ENCODE results near the gene AGRN. TPM values are rescaled to one million over a fixed set of nuclear protein-coding genes. Genes with fewer than 3 reads are reported as not detected.

Gene AGRN
- total RNA-seq = 109 TPM

DNA sequence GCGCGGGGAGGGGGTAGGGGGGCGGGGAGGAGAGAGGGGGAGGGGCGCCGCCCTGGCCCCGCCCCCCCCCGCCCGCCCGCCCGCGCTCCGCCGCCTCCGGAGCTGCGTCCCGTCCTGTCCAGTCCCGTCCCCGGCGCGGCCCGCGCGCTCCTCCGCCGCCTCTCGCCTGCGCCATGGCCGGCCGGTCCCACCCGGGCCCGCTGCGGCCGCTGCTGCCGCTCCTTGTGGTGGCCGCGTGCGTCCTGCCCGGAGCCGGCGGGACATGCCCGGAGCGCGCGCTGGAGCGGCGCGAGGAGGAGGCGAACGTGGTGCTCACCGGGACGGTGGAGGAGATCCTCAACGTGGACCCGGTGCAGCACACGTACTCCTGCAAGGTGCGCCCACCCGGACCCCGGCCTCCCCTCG is at the start of gene AGRN:
Gene AGRN (plus strand): TSS at position 121 of the 405 bp plus-strand sequence. CDS start 53 bp downstream, at position 174.
- no peak for DNase-seq (ENCODE audit: low spot score in 2 of 2)
- Histone ChIP-seq H3K27me3 (no peaks in the 10 kb centered on the region), H3K27ac (peak within 1 kb of the TSS; percentile 87 to 93), H3K36me3 (no peaks in the 10 kb centered on the region), H3K4me1 (peaks cover 9 to 10% of the 10 kb centered on the region in 2 donors), H3K9me3 (no peaks in the 10 kb centered on the region), H3K4me3 (peak within 1 kb of the TSS; percentile 93 to 95)
- TF ChIP-seq CTCF (IDR thresholded peaks at IDR 0.05) = no peak
- intact Hi-C loops (cut with DNase I) = loop anchor here (1.0 kb wide), 5 partner anchors 20 to 115 kb away; partner anchors contain the start of genes C1orf159, HES4 and NOC2L

GRCh38 chr1:970242-970972 is 49.5 kb upstream of the AGRN start:
- no peak overlapping the region for H3K4me3 ChIP-seq
- TF ChIP-seq CTCF (IDR thresholded peaks at IDR 0.05) = no peak
- H3K27ac ChIP-seq = no peak overlapping the region
- H3K9me3 ChIP-seq = no peaks in the 10 kb centered on the region
- peaks cover 26% of the 10 kb centered on the region for H3K27me3 ChIP-seq
- no peaks in the 10 kb centered on the region for H3K36me3 ChIP-seq
- peaks cover 4 to 8% of the 10 kb centered on the region in 2 donors for H3K4me1 ChIP-seq
- intact Hi-C loops (cut with DNase I) = no loop called here
- no peak for DNase-seq (ENCODE audit: low spot score in 2 of 2)

DNA sequence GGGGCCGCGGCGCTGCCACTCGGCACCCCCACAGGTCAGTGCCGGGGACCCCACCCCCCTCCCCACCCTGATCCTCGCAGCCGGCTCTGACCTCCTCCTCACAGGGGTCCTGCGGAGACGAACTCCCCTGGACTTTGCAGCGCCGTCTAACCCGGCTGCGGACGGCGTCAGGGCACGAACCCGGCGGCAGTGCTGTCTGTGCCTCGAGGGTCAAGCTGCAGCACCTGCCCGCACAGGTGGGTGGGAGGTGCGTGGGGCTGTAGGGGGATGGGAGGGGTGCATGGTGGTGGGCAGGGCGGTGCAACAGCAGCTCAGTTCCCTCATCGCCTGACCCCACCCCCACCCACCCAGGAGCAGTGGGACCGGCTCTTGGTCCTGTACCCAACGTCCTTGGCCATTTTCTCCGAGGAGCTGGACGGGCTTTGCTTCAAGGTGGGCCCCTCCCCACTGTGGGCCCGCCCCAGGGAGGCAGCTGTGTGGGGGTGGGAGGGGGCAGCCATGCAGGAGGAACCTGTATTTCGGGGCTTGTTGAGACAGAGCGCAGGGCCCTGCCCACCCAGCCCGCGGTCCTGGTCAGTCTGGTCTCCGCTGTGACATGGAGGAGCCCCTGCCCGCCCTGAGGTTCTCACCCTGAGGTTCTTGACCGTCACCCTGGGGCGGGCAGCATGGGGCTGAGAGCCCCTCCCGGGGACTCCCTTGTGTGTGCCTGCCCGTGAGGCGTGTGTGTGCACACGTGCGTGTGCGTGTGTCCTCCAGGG is 48.8 kb upstream of the AGRN start:
- TF ChIP-seq CTCF (IDR thresholded peaks at IDR 0.05) = no peak
- H3K27me3 ChIP-seq = peaks cover 26% of the 10 kb centered on the region
- no peak overlapping the region for H3K27ac ChIP-seq
- DNase-seq (ENCODE audit: low spot score in 2 of 2) = no peak
- peaks cover 6 to 10% of the 10 kb centered on the region in 2 donors for H3K4me1 ChIP-seq
- intact Hi-C loops (cut with DNase I) = no loop called here
- H3K36me3 ChIP-seq = no peaks in the 10 kb centered on the region
- H3K9me3 ChIP-seq = no peaks in the 10 kb centered on the region
- no peak overlapping the region for H3K4me3 ChIP-seq

- DNase-seq (ENCODE audit: low spot score in 2 of 2) = no peak
- H3K9me3 ChIP-seq = no peaks in the 10 kb centered on the region
- peaks cover 2 to 5% of the 10 kb centered on the region in 2 donors for H3K4me1 ChIP-seq
- H3K4me3 ChIP-seq = no peak overlapping the region
- peaks cover 26% of the 10 kb centered on the region for H3K27me3 ChIP-seq
- no peaks in the 10 kb centered on the region for H3K36me3 ChIP-seq
- TF ChIP-seq CTCF (IDR thresholded peaks at IDR 0.05) = no peak
- intact Hi-C loops (cut with DNase I) = no loop called here
- H3K27ac ChIP-seq = no peak overlapping the region
These were observed 48.0 kb upstream of the AGRN start for GRCh38 chr1:971751-972506.

DNA sequence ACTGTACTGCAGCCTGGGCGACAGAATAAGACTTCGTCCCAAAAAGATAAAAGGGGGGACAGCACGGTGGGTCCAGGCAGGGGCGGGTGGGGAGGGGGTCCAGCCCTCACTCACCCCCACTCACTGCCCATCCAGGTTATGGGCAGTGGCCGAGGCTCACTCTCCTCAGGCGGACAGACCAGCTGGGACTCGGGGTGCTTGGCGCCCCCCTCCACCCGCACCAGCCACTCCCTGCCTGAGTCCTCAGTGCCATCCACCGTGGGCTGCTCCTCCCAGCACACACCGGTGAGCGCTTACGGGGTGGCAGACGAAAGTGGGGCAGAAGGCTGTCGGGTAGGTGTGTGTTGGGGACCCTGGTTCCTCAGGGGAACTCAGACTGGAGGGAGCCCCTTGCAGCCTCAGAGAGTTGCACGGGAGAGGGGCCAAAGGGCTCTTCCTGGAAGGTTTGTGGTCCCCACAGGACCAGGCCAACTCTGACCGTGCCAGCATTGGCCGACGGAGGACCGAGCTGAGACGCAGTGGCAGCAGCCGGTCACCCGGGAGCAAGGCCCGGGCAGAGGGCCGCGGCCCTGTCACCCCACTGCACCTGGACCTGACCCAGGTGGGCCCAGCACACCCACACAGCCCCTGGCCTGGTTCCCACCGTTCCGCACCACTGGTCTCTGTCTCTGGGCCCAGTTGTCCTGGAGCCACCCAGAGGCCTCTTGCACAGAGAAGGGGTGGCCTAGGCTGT is 47.0 kb upstream of the AGRN start:
- no peak for TF ChIP-seq CTCF (IDR thresholded peaks at IDR 0.05)
- Histone ChIP-seq H3K9me3 (no peaks in the 10 kb centered on the region), H3K4me1 (peaks cover 2 to 3% of the 10 kb centered on the region in 2 donors), H3K4me3 (no peak overlapping the region), H3K36me3 (no peaks in the 10 kb centered on the region), H3K27me3 (peaks cover 26% of the 10 kb centered on the region), H3K27ac (no peak overlapping the region)
- intact Hi-C loops (cut with DNase I) = no loop called here
- DNase-seq (ENCODE audit: low spot score in 2 of 2) = no peak

Measured in ascending aorta (tissue), 2 donors.